GM12878 (cell line): ENCODE data around the gene SLC35C1.

Source experiments
- CBX5 ChIP-seq: sonication (generic); IDR thresholded peaks from 2 replicates; pipeline ENCODE4 v1.6.1; 2016; ENCODE audit warnings: low read depth, moderate library complexity, mild to moderate bottlenecking, inconsistent platforms
- CTCF ChIP-seq, 3 experiments: IDR thresholded peaks in 2 of 3; conservative IDR thresholded peaks in 1 of 3; 2 replicates each; pipeline ENCODE4 v1.5.1; 2011; ENCODE audit warnings: low read depth in 3 of 3, low read length in 3 of 3, mild to moderate bottlenecking in 3 of 3, control low read depth in 2 of 3, moderate library complexity in 2 of 3, inconsistent platforms in 1 of 3, mixed read lengths in 1 of 3; ENCODE audit not compliant: control insufficient read depth in 2 of 3, insufficient read depth in 1 of 3; ENCODE audit errors: extremely low read depth in 1 of 3
- EP300 ChIP-seq, 2 experiments: fragments of 150-350 bp in 1 of 2; IDR thresholded peaks; 2 replicates each; pipeline ENCODE4 v1.6.1; 2011 to 2012; ENCODE audit warnings: low read depth in 2 of 2, low read length in 2 of 2, borderline replicate concordance in 1 of 2, improper control_type of control experiment in 1 of 2, inconsistent platforms in 1 of 2; ENCODE audit not compliant: control insufficient read depth in 1 of 2
- FOS ChIP-seq: IDR thresholded peaks from 3 replicates; pipeline ENCODE4 v1.6.1; 2011; ENCODE audit warnings: borderline replicate concordance; ENCODE audit not compliant: insufficient read length; ENCODE audit errors: extremely low read depth
- HCFC1 ChIP-seq: fragments of 150-350 bp; IDR thresholded peaks from 2 replicates; pipeline ENCODE4 v1.6.1; 2014; ENCODE audit warnings: low read length
- HDAC2 ChIP-seq: fragments of 200-600 bp; sonication (generic); IDR thresholded peaks from 2 replicates; pipeline ENCODE4 v1.6.1; 2017
- MAX ChIP-seq: IDR thresholded peaks from 2 replicates; pipeline ENCODE4 v1.6.1; 2012; ENCODE audit warnings: low read depth, low read length, improper control_type of control experiment
- NFYB ChIP-seq: IDR thresholded peaks from 2 replicates; pipeline ENCODE4 v1.6.1; 2011; ENCODE audit warnings: low read depth, mild to moderate bottlenecking, low read length, improper control_type of control experiment, moderate library complexity; ENCODE audit not compliant: insufficient read depth
- POLR2A ChIP-seq: IDR thresholded peaks from 2 replicates; pipeline ENCODE4 v1.6.1; 2011; ENCODE audit warnings: low read depth, mild to moderate bottlenecking, low read length
- POLR2AphosphoS5 ChIP-seq: IDR thresholded peaks from 2 replicates; pipeline ENCODE4 v1.6.1; 2011; ENCODE audit warnings: mild to moderate bottlenecking, low read length, inconsistent platforms
- RFX5 ChIP-seq: IDR thresholded peaks from 2 replicates; pipeline ENCODE4 v1.6.1; 2011; ENCODE audit warnings: low read depth, low read length, improper control_type of control experiment
- SIN3A ChIP-seq: IDR thresholded peaks from 2 replicates; pipeline ENCODE4 v1.6.1; 2012; ENCODE audit warnings: low read depth, low read length, improper control_type of control experiment
- SP1 ChIP-seq: IDR thresholded peaks from one replicate; pipeline ENCODE4 v1.6.1; 2011; ENCODE audit warnings: low read depth, low read length
- ZNF274 ChIP-seq: IDR thresholded peaks from one replicate; pipeline ENCODE4 v1.8.0; 2011; ENCODE audit not compliant: insufficient read length, insufficient read depth

GRCh38 chr11:45765836-45766235, 39.1 kb upstream of the SLC35C1 start:
- TF ChIP-seq POLR2A (no peak), HCFC1 (no peak), ZNF274 (no peak), SP1 (no peak), RFX5 (no peak), MAX (no peak), CTCF (IDR thresholded peaks at IDR 0.05 in 2 of 3, conservative IDR thresholded peaks at IDR 0.05 in 1 of 3; ENCODE audit: control insufficient read depth in 2 of 3, extremely low read depth in 1 of 3, insufficient read depth in 1 of 3, low read depth in 3 of 3, low read length in 3 of 3) (no peak), CBX5 (no peak), POLR2AphosphoS5 (no peak), NFYB (no peak), SIN3A (no peak), EP300 (IDR thresholded peaks at IDR 0.05; ENCODE audit: borderline replicate concordance in 1 of 2, control insufficient read depth in 1 of 2, low read depth in 2 of 2, low read length in 2 of 2) (no peak), FOS (no peak), HDAC2 (no peak)
